ENCODE measurements around the gene YIF1A.

- TF ChIP-seq POLR2AphosphoS5 (IDR thresholded peaks at IDR 0.05) (no peak), POLR2A (IDR thresholded peaks at IDR 0.05) (no peak)
Observed at GRCh38 chr11:66278363-66279091, 10.4 kb downstream of the YIF1A start.
